Measurements from ENCODE around the gene MECP2.

DNA sequence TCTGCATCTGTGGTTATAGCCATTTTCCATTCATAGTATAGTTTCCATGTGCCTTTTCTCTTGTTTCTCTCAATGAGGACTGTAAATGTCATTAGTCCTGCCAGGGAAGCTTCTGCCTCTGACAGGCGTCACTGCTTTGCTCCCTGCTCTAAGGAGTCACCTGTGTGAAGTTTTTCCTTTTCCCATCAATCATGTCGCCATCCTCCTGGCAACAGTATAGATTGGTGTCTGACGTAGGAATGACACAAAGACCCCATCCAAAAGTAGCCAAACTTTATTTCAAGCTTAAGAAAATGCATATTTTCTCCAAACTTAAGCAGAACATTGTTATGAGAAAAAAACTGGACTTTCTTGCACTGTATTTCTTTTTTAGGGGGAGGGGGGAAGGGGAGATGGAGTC is 23.1 kb upstream of the MECP2 start:
- TF ChIP-seq ZNF24 (IDR thresholded peaks at IDR 0.05) (no peak), IRF3 (IDR thresholded peaks at IDR 0.05) (no peak), EZH2 (IDR thresholded peaks at IDR 0.05; ENCODE audit: borderline replicate concordance, control insufficient read depth, low read depth, low read length) (no peak), EP300 (IDR thresholded peaks at IDR 0.05; ENCODE audit: borderline replicate concordance in 1 of 2, control insufficient read depth in 1 of 2, low read depth in 2 of 2, low read length in 2 of 2) (no peak), POLR2AphosphoS2 (IDR thresholded peaks at IDR 0.05; ENCODE audit: low read depth, low read length) (no peak), POLR2AphosphoS5 (IDR thresholded peaks at IDR 0.05; ENCODE audit: low read length) (no peak), CTCF (IDR thresholded peaks at IDR 0.05 in 2 of 3, conservative IDR thresholded peaks at IDR 0.05 in 1 of 3; ENCODE audit: control insufficient read depth in 2 of 3, extremely low read depth in 1 of 3, insufficient read depth in 1 of 3, low read depth in 3 of 3, low read length in 3 of 3) (no peak), FOS (IDR thresholded peaks at IDR 0.05; ENCODE audit: borderline replicate concordance, extremely low read depth, insufficient read length) (no peak), SUZ12 (IDR thresholded peaks at IDR 0.05; ENCODE audit: unreplicated experiment) (no peak), SMC3 (IDR thresholded peaks at IDR 0.05; ENCODE audit: borderline replicate concordance, low read length) (no peak), PRDM15 (CRISPR knock-in tag; IDR thresholded peaks at IDR 0.05) (no peak), SPI1 (IDR thresholded peaks at IDR 0.05; ENCODE audit: borderline replicate concordance, insufficient read depth, low read depth, low read length) (no peak), ELK1 (IDR thresholded peaks at IDR 0.05; ENCODE audit: low read depth, low read length) (no peak)

All from GM12878 (cell line).